Activated CD8-positive, alpha-beta T cell treated with anti-CD3 and anti-CD28 coated beads for 36 hours (primary cell): Measurements from ENCODE around the gene ANKRD6. TPM values are rescaled to one million over a fixed set of nuclear protein-coding genes. Genes with fewer than 3 reads are reported as not detected.

ENCODE experiments used
- ATAC-seq: fragments of 200-7000 bp; cut with Tn5 transposase; one replicate; pipeline ENCODE4 v1.10.0; 2021; ENCODE audit warnings: mild to moderate bottlenecking, moderate library complexity
- CTCF ChIA-PET: fragments of 350-600 bp; sonication (Branson Sonifier 250); formaldehyde crosslinking; loops from one replicate; lab custom pipeline; 2021; ENCODE audit warnings: antibody characterized with exemption; lab: Charles Lee
- POLR2A ChIA-PET: fragments of 350-600 bp; sonication (Branson Sonifier 250); formaldehyde crosslinking; loops from one replicate; lab custom pipeline; 2021; ENCODE audit warnings: antibody characterized with exemption; lab: Charles Lee
- DNase-seq: peaks from one replicate; pipeline ENCODE4 v3.0.0-alpha.2; 2020
- H3K27ac Mint-ChIP-seq: one replicate; pipeline ENCODE4 v1.8.0; 2021; ENCODE audit warnings: mild to moderate bottlenecking, mixed read lengths
- H3K27me3 Mint-ChIP-seq: one replicate; pipeline ENCODE4 v1.8.0; 2021; ENCODE audit warnings: mixed read lengths
- H3K36me3 Mint-ChIP-seq: one replicate; pipeline ENCODE4 v1.8.0; 2021; ENCODE audit warnings: low read depth, mixed read lengths
- H3K4me1 Mint-ChIP-seq: one replicate; pipeline ENCODE4 v1.8.0; 2021; ENCODE audit warnings: low read depth, mixed read lengths
- H3K4me3 Mint-ChIP-seq: one replicate; pipeline ENCODE4 v1.8.0; 2021; ENCODE audit warnings: mild to moderate bottlenecking, moderate library complexity, mixed read lengths
- H3K9me3 Mint-ChIP-seq: one replicate; pipeline ENCODE4 v1.8.0; 2021; ENCODE audit warnings: mixed read lengths
- intact Hi-C: fragments of 100-400 bp; cut with micrococcal nuclease; formaldehyde crosslinking; loops from one replicate; pipeline ENCODE4 v1.10.0; 2022
- total RNA-seq, 2 experiments: library from RNA; stranded (reverse); gene quantifications; one replicate each; pipeline ENCODE4 v1.2.3, GENCODE V29; 2021
- TF ChIP-seq, protein P1 (sequence below): fragments of 200-600 bp; IDR thresholded peaks from one replicate; pipeline ENCODE4 v1.8.0; 2022; ENCODE audit warnings: antibody characterized with exemption, mild to moderate bottlenecking

Gene ANKRD6
- total RNA-seq, 2 experiments from 2014 or later: 3.5 to 4.9 TPM

DNA sequence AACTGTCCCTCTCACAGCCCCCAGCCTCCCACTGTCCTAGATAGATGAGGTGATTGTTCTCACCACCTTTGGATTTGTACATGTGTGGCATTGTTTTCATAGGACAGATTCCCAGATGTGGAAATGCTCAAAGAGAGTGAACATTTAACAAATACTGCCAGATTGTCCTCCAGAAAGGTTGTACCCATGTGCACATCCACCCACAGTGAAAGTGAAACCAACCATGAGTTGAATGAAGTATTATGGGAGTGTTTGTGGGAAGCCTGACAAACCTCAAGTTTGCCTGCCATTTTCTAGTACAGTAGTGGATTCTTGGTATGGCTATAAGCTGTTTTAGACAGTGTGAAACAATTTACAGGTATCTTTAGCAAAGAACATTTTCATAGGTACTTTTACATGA, 42.7 kb downstream of the ANKRD6 start:
- H3K4me1 Mint-ChIP-seq: peaks cover 24% of the 10 kb centered on the region
- H3K4me3 Mint-ChIP-seq: peak overlapping the region; percentile 33
- peaks cover 2% of the 10 kb centered on the region for H3K9me3 Mint-ChIP-seq
- peaks cover 2% of the 10 kb centered on the region for H3K36me3 Mint-ChIP-seq
- ATAC-seq (peak; percentile 78), DNase-seq (peak; percentile 48)
- intact Hi-C loops: no loop called here
- CTCF ChIA-PET: interaction anchor here (0.8 kb wide), 1 partner anchor 43 kb away, joined by 3 read pairs; no protein-coding TSS in a partner anchor
- POLR2A ChIA-PET: no interaction called here
- no peaks in the 10 kb centered on the region for H3K27me3 Mint-ChIP-seq
- peak overlapping the region; percentile 75 for H3K27ac Mint-ChIP-seq
- TF ChIP-seq, protein P1, sequence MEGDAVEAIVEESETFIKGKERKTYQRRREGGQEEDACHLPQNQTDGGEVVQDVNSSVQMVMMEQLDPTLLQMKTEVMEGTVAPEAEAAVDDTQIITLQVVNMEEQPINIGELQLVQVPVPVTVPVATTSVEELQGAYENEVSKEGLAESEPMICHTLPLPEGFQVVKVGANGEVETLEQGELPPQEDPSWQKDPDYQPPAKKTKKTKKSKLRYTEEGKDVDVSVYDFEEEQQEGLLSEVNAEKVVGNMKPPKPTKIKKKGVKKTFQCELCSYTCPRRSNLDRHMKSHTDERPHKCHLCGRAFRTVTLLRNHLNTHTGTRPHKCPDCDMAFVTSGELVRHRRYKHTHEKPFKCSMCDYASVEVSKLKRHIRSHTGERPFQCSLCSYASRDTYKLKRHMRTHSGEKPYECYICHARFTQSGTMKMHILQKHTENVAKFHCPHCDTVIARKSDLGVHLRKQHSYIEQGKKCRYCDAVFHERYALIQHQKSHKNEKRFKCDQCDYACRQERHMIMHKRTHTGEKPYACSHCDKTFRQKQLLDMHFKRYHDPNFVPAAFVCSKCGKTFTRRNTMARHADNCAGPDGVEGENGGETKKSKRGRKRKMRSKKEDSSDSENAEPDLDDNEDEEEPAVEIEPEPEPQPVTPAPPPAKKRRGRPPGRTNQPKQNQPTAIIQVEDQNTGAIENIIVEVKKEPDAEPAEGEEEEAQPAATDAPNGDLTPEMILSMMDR: no peak

DNA sequence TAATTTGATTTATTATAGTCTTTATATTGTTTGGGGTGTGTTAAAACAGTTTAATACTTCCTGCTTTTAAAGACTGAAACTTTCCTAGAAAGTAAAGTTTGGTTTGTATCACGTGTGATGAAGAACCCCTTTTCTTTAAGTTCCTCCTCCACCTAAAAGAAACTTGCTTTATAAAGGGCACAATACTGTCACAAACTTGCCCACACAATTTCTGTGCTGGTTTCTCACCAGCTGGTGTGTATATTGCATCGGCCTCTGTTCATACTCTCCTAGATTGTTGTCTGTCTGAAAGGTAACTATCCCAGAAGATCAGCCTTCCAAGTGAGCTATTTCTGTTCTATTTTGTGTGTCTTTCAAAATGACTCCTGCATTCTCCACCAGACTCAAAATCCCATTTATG, 46.9 kb downstream of the ANKRD6 start:
- H3K9me3 Mint-ChIP-seq: peaks cover 2% of the 10 kb centered on the region
- H3K27ac Mint-ChIP-seq: no peak overlapping the region

DNA sequence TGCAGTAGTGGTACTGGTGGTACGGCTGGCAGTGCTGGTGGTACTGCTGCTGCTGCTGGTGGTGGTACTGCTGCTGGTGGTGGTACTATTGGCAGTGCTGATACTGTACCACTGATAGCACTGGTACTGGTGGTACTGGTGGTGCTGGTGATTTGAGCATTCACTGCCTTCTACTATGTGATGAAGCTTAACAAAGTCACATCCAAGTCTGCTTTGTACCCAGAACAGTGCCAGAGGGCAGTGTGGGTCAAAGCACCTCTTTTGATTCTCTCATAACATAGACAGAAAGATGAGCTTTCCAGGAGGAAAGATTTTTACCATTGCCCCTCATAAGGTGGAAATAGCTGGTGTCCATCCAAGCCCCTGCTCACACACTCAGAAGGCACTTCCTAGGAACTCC, 48.7 kb downstream of the ANKRD6 start:
- H3K36me3 Mint-ChIP-seq: no peaks in the 10 kb centered on the region
- DNase-seq (no peak), ATAC-seq (no peak)
- intact Hi-C loops: no loop called here
- CTCF ChIA-PET: interaction anchor here (1.1 kb wide), 1 partner anchor 129 kb away, joined by 4 read pairs; no protein-coding TSS in a partner anchor
- no peaks in the 10 kb centered on the region for H3K27me3 Mint-ChIP-seq
- TF ChIP-seq, protein P1: no peak
- H3K4me3 Mint-ChIP-seq: no peak overlapping the region
- no peaks in the 10 kb centered on the region for H3K9me3 Mint-ChIP-seq
- H3K4me1 Mint-ChIP-seq: peaks cover 5% of the 10 kb centered on the region
- POLR2A ChIA-PET: no interaction called here
- no peak overlapping the region for H3K27ac Mint-ChIP-seq

More for the DNA sequence above, 46.9 kb downstream of the ANKRD6 start:
- POLR2A ChIA-PET: no interaction called here
- CTCF ChIA-PET: no interaction called here
- ATAC-seq: peak; percentile 60
- intact Hi-C loops: no loop called here
- Mint-ChIP-seq H3K27me3 (no peaks in the 10 kb centered on the region), H3K4me1 (peaks cover 18% of the 10 kb centered on the region), H3K4me3 (no peak overlapping the region), H3K36me3 (peaks cover 2% of the 10 kb centered on the region)
- TF ChIP-seq, protein P1: no peak
- DNase-seq: peak; percentile 24

DNA sequence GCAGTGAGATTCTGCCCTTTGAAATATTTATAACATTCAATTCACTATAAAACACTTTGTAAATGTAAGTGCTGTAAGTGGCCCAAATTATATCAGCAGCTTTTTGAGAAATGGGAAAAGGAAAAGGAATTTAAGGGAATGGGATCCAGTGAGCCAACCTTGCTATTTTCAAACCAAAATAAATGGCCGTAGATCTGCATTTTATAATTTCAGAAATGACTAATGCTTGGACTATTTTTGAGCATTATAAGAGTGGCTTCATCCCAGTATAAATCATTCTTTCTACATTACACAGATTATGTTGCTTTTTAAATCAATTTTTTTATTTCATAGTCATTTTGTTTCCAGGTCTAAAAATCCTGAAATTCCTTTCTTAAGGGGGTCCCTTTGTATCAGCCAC, 49.2 kb downstream of the ANKRD6 start:
- CTCF ChIA-PET: interaction anchor here (1.1 kb wide), 1 partner anchor 128 kb away, joined by 4 read pairs; no protein-coding TSS in a partner anchor
- H3K27ac Mint-ChIP-seq: no peak overlapping the region
- no peak overlapping the region for H3K4me3 Mint-ChIP-seq
- DNase-seq (no peak), ATAC-seq (no peak)
- TF ChIP-seq, protein P1: no peak
- peaks cover 5% of the 10 kb centered on the region for H3K4me1 Mint-ChIP-seq
- intact Hi-C loops: no loop called here
- POLR2A ChIA-PET: no interaction called here
- no peaks in the 10 kb centered on the region for H3K36me3 Mint-ChIP-seq
- no peaks in the 10 kb centered on the region for H3K9me3 Mint-ChIP-seq
- H3K27me3 Mint-ChIP-seq: no peaks in the 10 kb centered on the region

DNA sequence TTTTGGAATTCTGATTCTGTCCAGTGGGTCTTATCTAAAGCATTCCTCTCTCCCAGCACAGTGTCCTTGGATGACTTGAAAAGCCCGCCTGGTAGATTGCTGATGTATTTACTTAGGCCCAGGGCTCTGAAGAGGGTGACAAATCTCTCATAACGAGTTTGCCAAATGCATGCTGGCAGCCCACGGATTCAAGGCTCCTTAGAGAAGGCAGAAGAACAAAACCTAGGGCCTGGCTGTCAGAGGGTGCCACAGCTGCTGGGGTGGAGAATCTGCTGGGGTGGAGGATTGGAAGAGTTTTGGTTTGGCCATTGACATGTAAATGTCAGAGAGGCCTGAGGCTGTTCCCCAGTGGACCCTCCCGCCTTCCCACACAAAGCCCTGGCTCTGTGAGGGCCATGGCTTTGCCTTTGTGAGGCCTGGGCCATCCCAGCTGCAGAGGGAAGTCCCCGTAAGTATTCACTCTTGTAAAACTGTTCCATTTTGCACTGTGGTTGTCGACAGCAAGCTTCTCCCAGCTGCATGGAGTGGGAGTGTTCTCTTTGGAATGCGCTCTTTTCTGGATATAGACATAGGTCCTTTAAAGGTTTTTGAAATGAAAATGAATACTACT, 50.3 kb downstream of the ANKRD6 start:
- Mint-ChIP-seq H3K4me1 (peaks cover 5% of the 10 kb centered on the region), H3K27me3 (no peaks in the 10 kb centered on the region), H3K4me3 (no peak overlapping the region), H3K27ac (no peak overlapping the region), H3K36me3 (no peaks in the 10 kb centered on the region), H3K9me3 (no peaks in the 10 kb centered on the region)
- CTCF ChIA-PET: no interaction called here
- POLR2A ChIA-PET: interaction anchor here (0.6 kb wide), 1 partner anchor 17 kb away, joined by 3 read pairs; no protein-coding TSS in a partner anchor
- TF ChIP-seq, protein P1: no peak
- intact Hi-C loops: no loop called here
- no peak for DNase-seq
- no peak for ATAC-seq
